Raji (cell line): Measurements from ENCODE around the gene EIF4A2.

Experiments
- POLR2A ChIP-seq: IDR thresholded peaks from 2 replicates; pipeline ENCODE4 v1.6.1; 2011; ENCODE audit warnings: low read depth, low read length, control low read depth; ENCODE audit not compliant: insufficient read depth

The EIF4A2 gene

DNA sequence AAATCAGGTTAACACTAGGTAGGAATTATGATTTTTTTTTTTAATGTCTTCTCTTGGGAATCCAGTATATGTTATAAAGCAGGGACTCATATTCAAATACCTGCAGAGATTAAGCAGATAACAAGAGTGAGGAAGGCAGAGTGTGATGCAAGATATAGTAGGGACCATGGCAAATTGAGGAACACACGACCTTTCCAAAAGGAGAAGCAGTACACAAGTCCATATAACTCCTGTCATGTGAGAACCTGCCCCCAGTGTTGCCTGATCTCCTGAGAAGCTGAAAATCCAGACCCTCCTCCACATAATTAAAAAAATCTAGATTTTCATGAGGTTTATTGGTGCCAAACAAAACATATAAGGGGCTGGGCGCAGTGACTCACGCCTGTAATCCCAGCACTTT lies 19.3 kb downstream of the EIF4A2 start:
- no peak for TF ChIP-seq POLR2A

DNA sequence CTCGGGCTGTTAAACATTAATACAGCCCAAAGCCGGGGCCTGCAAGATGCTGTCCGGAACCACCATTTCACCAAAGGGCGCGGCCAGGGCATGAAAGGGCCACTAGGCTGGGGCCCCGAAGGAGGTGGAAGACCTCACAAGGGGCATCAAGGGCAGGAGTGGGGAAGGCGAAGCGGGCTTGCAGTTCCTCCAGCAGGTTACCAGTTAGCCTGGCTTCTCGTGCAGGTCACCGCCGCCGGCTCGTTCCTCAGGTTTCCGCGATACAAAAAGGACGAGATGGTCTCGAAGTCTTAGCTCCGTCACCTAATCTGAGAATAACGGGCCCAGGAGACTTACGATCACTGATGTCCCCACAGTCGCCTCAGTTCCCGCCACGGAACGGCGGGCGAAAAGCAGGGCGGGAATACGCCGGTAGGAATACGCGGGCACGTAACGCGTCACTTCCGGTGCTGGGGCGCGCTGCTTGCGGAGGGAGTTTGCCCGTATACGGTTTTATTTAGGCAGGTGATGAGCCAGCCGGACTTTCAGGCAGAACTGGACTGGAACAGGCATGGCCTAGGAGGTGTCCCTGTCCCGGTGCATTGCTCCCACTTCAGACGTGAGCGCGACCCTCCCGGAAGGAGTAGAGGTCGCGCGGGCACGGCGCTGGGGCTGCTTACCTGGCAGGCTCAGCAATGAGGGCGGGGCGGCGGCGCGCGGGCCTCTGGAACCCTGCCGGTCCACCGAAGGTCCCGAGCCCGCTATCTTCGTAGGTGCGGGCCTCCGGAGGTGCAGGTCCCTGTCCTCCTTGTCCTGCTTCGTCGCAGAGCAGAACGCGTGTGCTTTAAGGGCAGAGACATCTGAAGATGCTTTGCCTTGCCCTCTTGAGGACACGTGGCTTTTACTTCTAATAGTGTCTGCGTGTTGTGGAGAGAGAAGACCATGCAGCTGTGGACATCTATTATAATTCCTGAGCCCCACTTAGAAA lies 23.0 kb downstream of the EIF4A2 start, which contains the start of gene RFC4:
Gene RFC4 (minus strand): TSS at position 394 of the 967 bp plus-strand sequence. CDS start 1,769 bp downstream, outside the sequence.
- TF ChIP-seq POLR2A: peak; percentile 97

DNA sequence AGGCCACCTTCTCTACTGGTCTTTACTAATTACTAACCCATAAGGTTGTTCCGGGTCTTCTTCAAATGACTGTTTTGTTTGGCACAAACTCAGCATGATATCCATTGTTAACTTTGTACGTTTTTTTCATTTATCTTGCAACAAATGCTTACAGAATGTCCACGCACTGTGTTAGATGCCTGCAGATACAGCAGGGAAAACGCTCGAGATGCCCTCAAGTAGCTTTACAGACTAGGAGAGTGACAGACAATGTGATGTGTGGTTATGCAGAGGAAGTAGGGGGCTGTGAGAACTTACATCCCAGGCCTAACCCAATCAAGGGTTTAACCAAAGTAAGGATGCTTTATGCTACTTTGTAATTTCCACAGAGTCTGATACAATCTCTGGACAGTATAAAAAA lies 23.9 kb downstream of the EIF4A2 start:
- no peak for TF ChIP-seq POLR2A

DNA sequence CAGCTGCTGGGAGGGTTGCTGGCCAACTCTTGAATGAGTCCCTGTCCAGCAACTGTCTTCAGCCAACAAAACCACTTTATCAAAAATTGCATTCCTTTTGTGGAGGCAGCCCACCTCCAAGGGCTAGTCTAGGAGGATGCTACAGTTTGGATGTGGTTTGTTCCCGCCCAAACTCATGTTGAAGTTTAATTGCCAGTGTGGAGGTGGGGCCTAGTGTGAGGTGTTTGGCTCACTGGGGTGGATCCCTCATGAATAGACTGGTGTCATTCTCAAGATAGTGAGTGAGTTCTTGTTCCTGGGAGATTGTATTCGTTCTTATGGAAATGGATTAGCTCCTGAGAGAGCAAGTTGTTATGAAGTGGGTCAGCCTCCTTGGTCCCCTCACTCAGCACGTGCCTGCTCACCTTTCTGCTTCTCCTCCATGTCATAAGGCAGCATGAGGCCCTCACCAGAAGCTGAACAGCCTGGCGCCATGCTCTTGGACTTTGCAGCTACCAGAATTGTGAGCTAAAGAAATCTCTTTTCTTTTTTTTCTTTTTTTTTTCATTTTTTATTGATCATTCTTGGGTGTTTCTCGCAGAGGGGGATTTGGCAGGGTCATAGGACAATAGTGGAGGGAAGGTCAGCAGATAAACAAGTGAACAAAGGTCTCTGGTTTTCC lies 27.1 kb downstream of the EIF4A2 start:
- no peak for TF ChIP-seq POLR2A

DNA sequence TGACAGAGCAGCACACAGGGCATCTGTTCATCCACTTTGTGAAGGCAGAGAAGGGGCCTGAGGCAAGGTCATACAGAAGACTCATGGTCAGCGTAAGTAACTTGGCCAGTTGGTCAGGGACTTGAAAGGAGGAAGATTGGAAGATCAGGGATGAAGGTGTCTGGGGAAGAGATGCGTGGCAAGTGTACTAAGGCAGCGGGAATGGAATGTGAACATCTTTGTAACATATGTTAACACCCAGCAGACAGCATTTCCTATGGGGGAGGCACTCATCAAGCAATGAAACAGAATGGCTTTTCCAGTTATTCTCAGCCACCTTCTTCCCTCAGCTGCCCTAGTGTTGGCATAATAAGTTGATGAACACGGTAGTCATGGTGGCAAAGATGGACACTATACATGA lies 30.7 kb downstream of the EIF4A2 start:
- no peak for TF ChIP-seq POLR2A

DNA sequence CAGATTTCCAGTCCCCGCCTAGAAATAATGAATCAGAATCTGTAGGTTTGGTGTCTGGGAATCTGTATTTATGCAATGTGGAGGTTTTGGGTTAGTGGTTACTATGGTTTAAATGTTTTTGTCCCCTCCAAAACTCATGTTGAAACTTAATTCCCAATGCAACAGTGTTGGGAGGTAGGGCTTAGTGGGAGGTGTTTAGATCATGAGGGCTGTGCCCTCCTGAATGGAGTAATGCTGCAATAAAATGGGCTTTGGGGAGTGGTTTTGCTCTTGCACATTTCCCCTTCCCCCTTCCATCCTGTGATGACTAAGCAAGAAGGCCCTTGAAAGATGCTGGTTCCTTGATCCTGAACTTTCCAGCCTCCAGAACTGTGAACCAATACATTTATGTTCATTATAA lies 32.1 kb downstream of the EIF4A2 start:
- no peak for TF ChIP-seq POLR2A

DNA sequence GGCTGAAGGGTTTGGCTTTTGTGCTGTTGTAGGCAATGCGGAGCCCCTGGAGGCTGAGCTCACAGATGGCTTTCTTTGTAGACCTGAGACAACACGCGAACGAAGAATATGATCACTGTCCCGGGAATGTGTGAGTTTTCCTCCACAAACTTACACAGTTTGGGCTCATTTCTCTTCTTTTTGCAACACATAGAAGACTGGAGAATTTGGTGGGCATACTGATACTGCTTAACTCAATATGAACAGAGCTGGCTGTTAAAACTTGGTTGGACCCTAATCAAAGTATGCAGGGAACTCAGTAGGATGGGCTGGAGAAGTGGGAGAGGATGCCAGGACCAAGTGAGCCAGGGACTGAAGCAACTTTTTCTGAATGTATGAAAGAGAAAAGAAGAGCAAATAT lies 35.1 kb downstream of the EIF4A2 start:
- no peak for TF ChIP-seq POLR2A

DNA sequence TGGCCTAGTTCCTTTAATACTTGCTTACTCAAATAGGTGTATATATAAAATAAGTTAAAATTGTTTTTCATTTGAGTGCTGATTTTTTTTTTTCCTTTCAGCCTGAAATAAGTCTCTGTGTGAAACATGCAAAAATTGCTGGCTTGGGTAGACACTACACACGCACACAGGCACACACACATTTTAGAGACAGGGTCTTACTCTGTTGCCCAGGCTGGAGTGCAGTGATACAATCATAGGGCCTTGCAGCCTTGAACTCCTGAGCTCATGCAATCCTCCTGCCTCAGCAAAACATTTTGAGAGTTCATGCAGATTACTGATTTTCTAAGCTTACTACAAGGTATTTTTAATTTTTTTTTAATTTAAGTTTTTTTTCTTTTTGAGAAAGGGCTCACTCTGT lies 35.6 kb downstream of the EIF4A2 start:
- TF ChIP-seq POLR2A: no peak

DNA sequence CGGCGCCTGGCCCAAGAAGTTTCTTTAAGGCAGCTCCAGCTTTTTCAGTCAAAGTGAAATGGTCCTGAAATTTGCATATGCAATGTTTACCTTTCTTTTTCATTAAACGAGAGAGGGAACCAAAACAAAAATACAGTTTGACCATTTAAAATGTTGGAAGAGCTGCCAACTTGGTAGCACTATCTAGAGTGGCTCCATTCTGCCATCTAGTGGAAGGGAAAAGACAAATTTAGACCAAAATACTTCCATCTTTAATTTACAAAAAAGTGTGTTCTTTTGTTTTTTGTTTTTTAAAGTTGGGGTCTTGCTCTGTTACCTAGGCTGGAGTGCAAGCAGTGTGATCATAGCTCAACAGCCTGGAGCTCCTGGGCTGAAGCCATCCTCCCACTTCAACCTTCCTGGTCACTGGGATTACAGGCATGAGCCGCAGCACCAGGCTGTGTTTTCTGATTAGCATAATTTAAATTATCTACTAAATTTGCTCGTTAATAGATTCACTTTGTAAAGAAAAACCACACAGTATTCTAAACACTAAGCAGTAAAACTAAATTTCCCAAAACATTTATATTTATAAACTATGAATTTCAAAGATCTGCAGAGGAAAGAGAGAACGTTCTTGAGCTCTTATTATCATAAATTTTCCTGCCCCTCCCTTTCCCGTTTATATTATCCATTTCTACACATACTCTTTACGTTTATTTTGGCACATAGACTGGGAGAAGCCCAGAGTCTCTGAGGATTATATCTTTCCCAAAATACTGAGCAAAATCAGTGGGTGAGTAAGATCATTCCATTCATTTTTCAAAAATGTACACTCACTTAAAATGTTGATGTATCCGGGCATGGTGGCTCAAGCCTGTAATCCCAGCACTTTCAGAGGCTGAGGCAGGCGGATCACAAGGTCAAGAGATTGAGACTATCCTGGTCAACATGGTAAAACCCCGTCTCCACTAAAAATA lies 38.3 kb downstream of the EIF4A2 start:
- no peak for TF ChIP-seq POLR2A

DNA sequence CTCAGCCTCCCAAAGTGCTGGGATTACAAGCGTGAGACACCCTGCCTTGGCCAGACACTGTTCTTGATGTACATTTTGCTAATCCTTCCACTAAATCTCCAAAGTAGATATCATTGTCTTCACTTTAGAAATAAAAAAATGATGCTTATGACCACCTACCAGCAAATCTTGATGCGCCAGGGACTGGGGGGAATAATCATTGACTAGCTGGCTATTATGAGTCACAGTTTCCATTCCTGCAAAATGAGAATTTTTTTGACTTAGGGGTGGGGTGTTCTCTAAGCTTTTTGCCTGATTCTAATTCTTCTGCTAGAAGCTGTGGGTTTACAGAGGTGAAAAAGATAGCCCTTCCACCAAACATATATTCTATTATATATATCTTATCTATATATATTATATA lies 40.0 kb downstream of the EIF4A2 start:
- no peak for TF ChIP-seq POLR2A

DNA sequence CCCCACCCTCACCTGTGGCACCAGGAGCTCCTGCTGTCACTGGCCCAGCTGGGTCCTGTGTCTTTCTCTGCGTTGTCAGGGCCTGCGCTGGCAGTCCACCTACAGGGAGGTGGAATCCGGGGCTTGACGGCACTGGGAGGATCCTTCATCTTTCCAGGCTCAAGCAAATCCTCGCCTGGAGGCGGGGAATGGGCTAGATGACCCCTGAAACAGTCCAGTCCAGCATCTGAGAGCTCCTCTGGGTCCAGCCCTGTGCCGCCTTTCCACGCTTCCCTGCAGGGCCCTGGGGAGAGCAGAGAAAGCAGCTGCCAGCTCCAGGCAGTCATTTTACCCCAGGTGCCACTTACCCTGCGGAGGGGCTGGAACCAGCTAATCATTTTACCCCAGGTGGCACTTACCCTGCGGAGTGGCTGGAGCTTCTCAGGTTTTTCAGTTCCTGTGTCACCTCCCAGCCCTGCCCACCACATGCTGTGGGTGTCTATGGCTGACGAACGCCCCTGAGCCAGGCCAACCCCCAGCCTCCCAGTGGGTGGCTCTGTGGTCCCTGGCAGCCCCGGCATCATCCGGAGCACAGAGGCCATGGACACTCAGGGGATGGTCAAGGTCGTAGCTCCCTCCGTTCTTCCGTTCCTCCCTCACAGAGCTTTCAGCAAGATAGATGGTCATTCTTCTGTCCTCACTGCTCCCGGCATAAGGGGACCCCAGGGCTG lies 41.2 kb downstream of the EIF4A2 start:
- no peak for TF ChIP-seq POLR2A

DNA sequence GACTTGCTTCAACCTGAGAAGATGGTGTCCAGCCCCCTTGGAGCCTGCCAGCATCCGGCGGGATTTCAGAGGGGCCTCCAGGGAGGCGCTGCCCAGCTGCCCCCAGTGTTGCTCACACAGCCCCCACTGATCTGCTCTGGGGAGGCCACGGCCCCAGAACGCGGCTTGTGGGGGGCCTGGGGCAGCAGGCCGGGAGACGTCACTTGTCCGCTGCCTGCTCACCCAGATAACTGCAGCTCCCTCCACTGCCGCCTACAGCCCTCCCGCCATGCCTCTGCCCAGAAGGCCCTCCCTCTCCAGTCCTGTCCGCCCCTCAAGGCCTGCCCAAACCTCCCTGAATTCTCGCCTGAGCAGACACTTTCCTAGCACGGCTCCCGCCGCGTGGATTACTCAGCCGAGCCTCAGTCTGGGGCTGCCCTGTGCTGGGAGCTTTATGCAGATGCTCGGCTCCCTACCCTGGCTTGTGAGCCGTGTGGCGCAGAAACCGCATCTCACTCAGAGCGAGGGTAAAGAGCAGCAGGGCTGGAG lies 42.0 kb downstream of the EIF4A2 start:
- TF ChIP-seq POLR2A: 0 out of 2 replicates have a peak, but pooled peaks have one; percentile 23

DNA sequence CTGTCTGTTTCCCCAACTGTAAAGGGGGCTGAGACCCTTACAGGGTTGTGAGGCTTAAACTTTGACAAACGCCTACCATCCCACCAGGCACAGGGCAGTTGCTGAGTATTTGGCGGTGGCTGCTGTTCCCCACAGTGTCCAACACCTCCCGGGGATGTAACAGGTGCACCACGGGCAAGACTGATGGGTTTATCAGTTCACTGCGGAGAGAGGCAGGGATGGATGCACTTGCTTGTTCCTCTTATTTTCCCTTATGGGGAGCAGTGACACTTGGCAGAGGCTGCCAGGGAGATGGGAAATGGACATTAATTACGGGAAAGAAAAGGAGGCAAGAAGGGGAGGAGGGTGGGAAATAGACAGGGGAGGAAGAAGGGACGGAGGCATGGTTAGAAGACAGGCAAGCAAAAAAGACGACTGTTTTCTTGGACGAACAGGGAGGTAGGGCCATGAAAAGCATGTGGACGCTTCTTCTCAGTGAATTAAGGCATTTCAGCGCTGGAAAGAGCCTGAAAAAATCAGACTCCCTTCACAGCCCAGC lies 42.6 kb downstream of the EIF4A2 start:
- 0 out of 2 replicates have a peak, but pooled peaks have one; percentile 25 for TF ChIP-seq POLR2A

DNA sequence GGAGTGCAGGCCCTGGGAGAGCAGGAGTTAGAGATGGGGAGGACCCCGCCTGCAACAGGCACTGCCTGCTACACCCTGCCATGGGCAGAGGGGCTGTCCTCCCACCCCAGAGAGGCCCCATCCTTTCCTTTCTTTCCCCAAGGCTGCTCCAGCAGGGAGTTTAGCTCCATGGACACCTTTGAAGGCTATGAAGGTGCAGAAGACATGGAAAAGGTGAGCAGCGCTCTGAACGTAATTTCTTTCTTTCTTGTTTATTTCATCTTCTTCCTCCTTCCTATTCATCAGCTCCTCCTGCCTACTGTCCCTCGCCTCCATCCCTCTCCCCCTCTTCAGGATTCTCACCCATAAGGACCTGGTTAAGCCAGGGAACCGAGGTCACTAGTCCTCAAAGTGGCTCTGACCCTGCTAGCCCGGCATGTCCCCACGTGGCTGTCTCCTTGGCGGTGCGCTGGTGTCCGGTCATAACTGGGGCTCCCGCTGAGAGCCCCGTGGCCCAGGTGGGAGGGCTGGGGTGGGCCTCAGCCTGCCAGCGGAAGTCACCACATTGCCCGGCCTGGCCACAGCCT lies 43.1 kb downstream of the EIF4A2 start:
- no peak for TF ChIP-seq POLR2A
